ENCODE measurements around the gene SVOPL.

The SVOPL gene

DNA sequence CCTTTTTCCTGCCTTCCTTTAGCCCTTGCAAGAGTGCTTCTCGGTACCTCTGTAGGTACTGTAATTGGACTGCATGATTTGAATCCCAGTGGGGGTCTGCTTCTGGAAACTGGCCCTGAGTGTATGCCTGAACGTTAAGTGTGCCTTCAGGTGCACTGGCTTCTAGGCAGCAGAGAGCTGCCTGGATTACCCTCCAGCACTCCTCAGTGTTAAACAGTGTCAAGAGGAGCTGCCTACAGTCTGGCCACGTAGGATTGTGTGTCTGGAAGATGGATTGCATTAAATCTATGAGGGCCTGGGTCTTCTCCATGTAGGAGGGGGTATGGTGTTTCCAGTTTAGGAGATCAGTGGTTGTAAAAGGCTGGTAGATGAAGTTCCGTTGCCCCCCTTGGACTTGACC lies 137.4 kb downstream of the SVOPL start:
- no peak for DNase-seq (ENCODE audit: low spot score)

DNA sequence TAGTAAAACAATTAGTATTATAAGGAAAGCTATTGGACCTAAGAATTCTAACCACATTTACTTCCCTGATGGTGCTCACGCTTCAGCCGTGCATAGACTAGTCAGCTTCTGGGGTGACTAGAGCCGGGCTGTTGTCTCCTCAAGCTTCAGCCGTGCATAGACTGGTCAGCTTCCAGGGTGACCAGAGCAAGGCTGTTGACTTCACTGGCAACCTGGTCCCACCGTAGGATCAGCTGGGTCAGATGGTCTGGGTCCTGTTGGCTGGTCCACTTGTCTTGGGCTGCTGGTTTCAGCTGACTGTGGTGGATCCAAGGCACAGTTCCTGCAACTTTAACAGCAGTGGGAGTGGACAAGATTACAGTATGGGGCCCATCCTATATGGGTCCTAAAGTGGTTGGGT lies 141.7 kb downstream of the SVOPL start:
- no peak for DNase-seq (ENCODE audit: low spot score)

DNA sequence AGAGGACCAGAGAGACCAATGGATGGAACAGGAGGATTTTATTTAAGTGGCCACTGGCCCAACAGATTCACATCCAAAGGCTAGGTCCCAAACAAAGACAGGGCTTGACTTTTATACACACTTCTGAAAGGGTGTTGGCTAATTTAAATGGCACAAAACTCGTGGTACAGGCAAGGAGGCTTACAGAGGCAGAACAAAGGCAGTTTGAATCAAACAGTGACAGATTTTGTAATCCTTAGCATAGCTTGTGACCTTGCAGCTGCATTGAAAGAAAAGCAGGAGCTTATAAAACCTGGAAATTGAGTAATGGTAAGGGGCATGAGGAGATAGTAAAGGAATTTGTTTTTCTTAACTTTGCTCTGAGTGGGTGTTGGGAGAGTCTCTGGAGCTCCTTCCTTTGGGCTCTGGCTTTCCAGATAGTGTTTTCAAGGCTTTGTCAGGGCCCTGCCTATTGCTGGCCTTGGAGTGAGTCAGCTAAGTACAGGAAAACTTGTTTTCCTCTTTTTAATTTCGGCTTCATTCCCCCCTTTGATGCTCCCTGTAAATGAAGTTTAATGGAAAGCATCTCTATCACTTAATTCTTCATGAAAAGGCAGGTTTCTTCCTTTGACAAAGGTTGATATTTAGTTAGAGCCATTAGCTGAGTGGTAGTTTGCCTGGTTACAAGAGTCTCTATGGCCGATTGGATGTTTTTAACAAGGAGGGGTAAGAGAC lies 144.2 kb downstream of the SVOPL start:
- no peak for DNase-seq (ENCODE audit: low spot score)

DNA sequence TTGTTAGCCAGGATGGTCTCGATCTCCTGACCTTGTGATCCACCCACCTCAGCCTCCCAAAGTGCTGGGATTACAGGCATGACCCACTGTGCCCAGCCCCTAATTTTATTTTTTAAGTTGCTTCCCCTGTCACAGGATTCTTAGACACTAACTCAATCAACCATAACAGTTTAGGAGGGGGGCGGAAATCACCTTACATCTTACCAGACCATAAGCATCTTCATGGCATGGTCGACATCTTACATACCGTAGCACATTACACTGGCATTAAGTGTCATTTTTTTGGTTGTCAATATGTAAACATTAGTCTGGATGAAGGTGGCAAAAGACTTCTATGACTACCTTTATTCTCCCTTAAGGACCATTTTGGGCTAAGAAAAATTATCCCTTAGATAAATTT lies 145.5 kb downstream of the SVOPL start:
- DNase-seq (ENCODE audit: low spot score): no peak

DNA sequence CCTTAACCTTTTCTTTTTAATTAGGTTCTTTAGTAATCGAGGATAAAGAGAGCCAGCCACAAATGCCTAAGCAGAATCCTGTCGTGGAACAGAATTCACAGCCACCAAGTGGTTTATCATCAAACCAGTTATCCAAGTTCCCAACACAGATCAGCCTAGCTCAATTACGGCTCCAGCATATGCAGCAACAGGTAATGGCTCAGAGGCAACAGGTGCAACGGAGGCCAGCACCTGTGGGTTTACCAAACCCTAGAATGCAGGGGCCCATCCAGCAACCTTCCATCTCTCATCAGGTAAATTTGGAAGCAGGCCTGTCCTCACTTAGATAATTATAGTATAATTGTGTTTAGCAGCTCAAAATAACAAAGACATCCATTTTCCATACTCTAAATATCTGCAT lies 146.5 kb downstream of the SVOPL start:
- DNase-seq (ENCODE audit: low spot score): no peak

DNA sequence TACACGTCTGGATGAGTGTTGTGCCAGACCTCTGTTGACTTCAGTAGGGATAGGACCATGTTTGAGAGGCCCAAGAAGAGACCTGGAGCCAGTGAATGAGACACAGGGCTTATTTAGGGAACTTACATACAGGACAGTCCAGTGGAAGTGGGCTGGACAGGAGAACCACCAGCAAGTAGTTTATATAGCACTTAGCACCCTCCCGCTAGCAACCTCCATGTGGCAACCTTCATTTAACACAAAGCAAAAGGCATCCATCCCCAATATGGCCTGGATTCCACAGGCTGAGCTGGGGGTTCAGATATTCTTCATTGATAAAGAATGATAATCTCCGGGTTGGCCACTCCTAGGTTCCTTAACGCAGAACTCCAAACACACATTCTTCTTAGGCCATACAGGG lies 147.4 kb downstream of the SVOPL start:
- DNase-seq (ENCODE audit: low spot score): no peak

DNA sequence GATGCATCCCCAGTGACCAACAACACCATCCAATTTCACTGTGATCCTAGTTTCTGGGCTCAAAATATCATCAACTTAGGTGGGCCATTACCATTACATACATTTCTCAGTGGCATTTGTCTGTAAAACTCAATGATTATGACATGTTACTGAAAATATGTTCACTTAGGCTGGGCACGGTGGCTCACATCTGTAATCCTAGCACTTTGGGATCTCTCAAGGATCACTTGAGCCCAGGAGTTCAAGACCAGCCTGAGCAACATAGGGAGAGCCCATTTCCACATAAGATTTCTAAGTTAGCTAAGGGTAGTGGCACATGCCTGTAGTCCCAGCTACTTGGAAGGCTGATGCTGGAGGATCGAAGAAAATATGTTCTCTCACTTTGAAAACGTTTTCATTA lies 150.1 kb downstream of the SVOPL start:
- DNase-seq (ENCODE audit: low spot score): no peak

DNA sequence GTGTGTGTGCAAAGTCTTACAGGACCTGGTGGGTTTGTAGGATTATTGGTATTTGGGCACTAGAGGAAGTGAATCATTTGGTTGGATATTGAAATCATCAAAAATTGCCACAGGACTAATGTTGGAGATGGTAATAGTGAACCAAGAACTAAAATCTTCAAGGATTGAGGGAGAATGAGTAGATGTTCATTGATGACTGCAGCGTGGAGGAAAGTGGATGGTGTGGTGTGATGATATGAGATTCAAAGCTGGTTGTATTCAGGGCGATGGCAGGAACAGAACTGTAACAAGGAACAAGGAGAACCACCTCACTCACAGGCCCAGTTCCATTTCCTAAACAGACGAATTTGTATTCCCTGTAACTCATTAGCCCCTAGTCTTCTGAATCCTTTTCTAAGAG lies 150.8 kb downstream of the SVOPL start:
- DNase-seq (ENCODE audit: low spot score): no peak

DNA sequence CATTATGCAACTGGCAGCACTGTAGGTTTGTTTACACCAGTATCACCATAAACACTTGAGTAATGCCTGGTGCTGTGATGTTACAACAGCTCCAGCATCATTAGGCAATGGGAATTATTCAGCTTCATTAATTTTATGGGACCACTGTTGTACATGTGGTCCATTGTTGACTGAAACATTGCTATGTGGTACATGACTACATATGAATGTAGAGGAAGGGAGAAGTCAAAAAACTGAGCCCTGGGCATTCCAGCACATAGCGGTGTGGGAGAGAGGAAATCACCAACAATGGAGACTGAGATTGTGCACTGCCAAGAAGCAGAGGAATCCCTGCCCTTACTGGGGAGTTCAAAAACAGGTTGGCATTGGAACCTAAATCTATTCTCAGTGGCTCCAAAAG lies 152.1 kb downstream of the SVOPL start:
- no peak for DNase-seq (ENCODE audit: low spot score)

DNA sequence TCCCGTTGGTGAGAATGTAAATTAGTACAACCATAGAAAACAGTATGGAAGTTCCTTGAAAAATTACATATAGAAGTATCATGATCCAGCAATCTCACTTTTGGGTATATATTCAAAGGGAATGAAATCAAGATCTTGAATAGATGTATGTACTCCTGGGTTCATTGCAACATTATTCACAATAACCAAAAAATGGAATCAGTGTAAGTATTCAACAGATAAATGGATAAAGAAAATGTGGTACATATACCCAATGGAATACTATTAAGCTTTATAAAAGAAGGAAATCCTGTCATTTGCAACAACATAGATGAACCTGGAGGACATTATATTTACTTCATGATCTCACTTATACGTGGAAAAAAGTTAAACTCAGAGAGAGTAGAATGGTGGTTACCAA lies 154.3 kb downstream of the SVOPL start:
- no peak for DNase-seq (ENCODE audit: low spot score)

DNA sequence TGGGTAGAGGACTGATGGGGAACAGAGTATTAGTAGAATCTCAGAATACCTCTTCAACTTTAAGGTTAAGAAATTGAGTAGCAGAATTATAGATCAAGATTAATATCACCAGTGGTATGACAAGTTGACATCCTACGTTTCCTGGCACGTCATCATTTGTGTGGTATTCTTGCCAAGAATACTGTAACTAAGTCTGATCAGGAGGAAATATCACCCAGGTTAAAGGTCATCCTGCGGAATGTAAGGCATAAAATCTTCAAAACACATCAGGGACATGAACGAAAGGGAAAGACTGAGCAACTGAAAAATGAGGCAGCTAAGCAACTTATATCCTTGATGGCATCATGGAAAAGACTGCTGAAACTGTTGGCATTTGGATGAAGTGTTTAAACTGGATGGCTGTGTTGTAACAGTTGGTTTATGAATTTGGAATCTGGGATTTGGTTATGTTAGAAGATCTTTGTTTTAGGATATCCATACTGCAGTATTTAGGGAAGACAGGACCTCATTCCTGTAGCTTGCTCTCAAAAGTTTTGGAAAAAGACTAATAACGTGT lies 155.0 kb downstream of the SVOPL start:
- DNase-seq (ENCODE audit: low spot score): no peak

DNA sequence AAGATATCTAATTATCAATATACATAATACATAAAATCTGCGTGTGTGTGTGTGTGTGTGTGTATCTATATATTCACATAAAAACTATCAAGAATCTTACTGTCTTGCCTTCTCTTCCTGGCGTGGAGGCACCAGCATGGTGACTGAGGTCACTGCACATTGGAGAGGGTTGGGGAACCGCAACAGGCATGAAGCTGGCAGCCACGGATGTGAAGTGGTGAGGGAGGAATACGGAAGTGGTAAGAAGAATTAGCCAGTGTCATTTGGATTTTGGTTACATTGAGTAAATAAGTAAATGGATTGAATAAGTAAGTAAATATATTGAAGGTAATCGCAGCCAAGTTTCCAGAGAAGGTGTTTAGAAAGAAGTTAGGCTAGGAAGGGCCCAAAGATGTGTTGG lies 156.0 kb downstream of the SVOPL start:
- no peak for DNase-seq (ENCODE audit: low spot score)

Data from D341Med (cell line).